Tibial artery (tissue), 4 donors: Measurements from ENCODE around the gene ZNF267.
A peak's percentile ranks its signal among the peaks of the same experiment; 100 is the strongest.

Source experiments
- DNase-seq, 2 donors: peaks; one replicate each; pipeline ENCODE4 v3.0.0-alpha.2; 2019
- H3K27ac ChIP-seq, 2 donors: fragments of 200-600 bp; sonication (generic) in 1 of 2; 1 replicate in 1 of 2; 2 replicates in 1 of 2; pipeline ENCODE4 v1.5.1; 2018 to 2019; ENCODE audit warnings: mild to moderate bottlenecking in 1 of 2
- H3K27me3 ChIP-seq, 2 donors: fragments of 200-600 bp; sonication (generic) in 1 of 2; one replicate each; pipeline versions ENCODE4 v1.5.1 to v1.6.0; 2016 to 2019
- H3K36me3 ChIP-seq, 3 donors: fragments of 200-600 bp; sonication (generic) in 2 of 3; one replicate each; pipeline ENCODE4 v1.5.1; 2016 to 2019; ENCODE audit warnings: mild to moderate bottlenecking in 2 of 3
- H3K4me1 ChIP-seq, 4 donors: fragments of 200-600 bp; sonication (generic) in 2 of 4; 1 replicate in 3 of 4; 2 replicates in 1 of 4; pipeline ENCODE4 v1.5.1; 2016 to 2019
- H3K4me3 ChIP-seq, 2 donors: fragments of 200-600 bp; sonication (generic) in 1 of 2; 1 replicate in 1 of 2; 2 replicates in 1 of 2; pipeline ENCODE4 v1.5.1; 2018 to 2019; ENCODE audit warnings: mild to moderate bottlenecking in 2 of 2
- H3K9me3 ChIP-seq, 3 donors: fragments of 200-600 bp; sonication (generic) in 1 of 3; one replicate each; pipeline ENCODE4 v1.5.1; 2016 to 2019
- intact Hi-C: fragments of 100-400 bp; cut with DNase I; formaldehyde crosslinking; loops from one replicate; pipeline ENCODE4 v1.15.0; 2023; ENCODE audit warnings: low total_unique reads
- TF ChIP-seq, protein P1 (sequence below), 2 experiments: fragments of 200-600 bp in 1 of 2; fragments of 450-650 bp in 1 of 2; IDR thresholded peaks; one replicate each; pipeline ENCODE4 v1.5.1; 2017 to 2019; ENCODE audit warnings: antibody characterized with exemption in 2 of 2, mild to moderate bottlenecking in 1 of 2, moderate library complexity in 1 of 2

The ZNF267 gene

GRCh38 chr16:31860508-31860907, 13.1 kb upstream of the ZNF267 start:
- Histone ChIP-seq H3K27me3 (no peaks in the 10 kb centered on the region), H3K4me3 (no peak overlapping the region), H3K9me3 (no peaks in the 10 kb centered on the region), H3K4me1 (no peaks in the 10 kb centered on the region), H3K36me3 (no peaks in the 10 kb centered on the region), H3K27ac (no peak overlapping the region)
- TF ChIP-seq, protein P1, sequence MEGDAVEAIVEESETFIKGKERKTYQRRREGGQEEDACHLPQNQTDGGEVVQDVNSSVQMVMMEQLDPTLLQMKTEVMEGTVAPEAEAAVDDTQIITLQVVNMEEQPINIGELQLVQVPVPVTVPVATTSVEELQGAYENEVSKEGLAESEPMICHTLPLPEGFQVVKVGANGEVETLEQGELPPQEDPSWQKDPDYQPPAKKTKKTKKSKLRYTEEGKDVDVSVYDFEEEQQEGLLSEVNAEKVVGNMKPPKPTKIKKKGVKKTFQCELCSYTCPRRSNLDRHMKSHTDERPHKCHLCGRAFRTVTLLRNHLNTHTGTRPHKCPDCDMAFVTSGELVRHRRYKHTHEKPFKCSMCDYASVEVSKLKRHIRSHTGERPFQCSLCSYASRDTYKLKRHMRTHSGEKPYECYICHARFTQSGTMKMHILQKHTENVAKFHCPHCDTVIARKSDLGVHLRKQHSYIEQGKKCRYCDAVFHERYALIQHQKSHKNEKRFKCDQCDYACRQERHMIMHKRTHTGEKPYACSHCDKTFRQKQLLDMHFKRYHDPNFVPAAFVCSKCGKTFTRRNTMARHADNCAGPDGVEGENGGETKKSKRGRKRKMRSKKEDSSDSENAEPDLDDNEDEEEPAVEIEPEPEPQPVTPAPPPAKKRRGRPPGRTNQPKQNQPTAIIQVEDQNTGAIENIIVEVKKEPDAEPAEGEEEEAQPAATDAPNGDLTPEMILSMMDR (IDR thresholded peaks at IDR 0.05), result no peak
- no peak for DNase-seq
- intact Hi-C loops, result no loop called here

- intact Hi-C loops, result no loop called here
- Histone ChIP-seq H3K36me3 (no peaks in the 10 kb centered on the region), H3K27me3 (no peaks in the 10 kb centered on the region), H3K4me3 (no peak overlapping the region), H3K4me1 (no peaks in the 10 kb centered on the region), H3K27ac (no peak overlapping the region), H3K9me3 (no peaks in the 10 kb centered on the region)
- TF ChIP-seq, protein P1 (IDR thresholded peaks at IDR 0.05), result no peak
- no peak for DNase-seq
These were observed 12.2 kb upstream of the ZNF267 start for GRCh38 chr16:31861455-31861854.

- DNase-seq, result no peak
- Histone ChIP-seq H3K9me3 (no peaks in the 10 kb centered on the region), H3K4me1 (no peaks in the 10 kb centered on the region), H3K36me3 (no peaks in the 10 kb centered on the region), H3K4me3 (no peak overlapping the region), H3K27ac (no peak overlapping the region), H3K27me3 (no peaks in the 10 kb centered on the region)
- TF ChIP-seq, protein P1 (IDR thresholded peaks at IDR 0.05), result no peak
- intact Hi-C loops, result no loop called here
These were observed 10.8 kb upstream of the ZNF267 start for GRCh38 chr16:31862761-31863160.

DNA sequence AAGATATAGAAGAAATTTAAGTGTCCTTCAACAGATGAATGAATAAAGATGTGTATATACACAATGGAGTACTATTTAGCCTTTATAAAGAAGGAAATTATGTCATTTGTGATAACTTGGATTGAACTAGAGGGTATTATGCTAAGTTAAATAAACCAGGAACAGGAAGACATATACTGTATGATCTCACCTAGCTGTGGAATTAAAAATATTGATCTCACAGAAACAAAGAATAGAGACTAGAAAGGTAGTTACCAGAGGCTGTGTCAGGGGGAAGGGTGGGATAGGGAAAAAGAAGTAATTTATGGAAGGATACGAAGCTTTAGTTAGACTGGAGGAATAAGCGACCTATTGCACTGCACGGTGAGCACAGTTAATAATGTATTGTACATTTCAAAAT, 5.4 kb upstream of the ZNF267 start:
- H3K4me3 ChIP-seq, result no peak overlapping the region
- H3K27me3 ChIP-seq, result no peaks in the 10 kb centered on the region
- intact Hi-C loops, result no loop called here
- no peak for DNase-seq
- H3K9me3 ChIP-seq, result no peaks in the 10 kb centered on the region
- TF ChIP-seq, protein P1 (IDR thresholded peaks at IDR 0.05), result no peak
- H3K27ac ChIP-seq, result no peak overlapping the region
- H3K4me1 ChIP-seq, result peaks cover 0 to 8% (median 5%) of the 10 kb centered on the region in 4 donors
- H3K36me3 ChIP-seq, result no peaks in the 10 kb centered on the region

DNA sequence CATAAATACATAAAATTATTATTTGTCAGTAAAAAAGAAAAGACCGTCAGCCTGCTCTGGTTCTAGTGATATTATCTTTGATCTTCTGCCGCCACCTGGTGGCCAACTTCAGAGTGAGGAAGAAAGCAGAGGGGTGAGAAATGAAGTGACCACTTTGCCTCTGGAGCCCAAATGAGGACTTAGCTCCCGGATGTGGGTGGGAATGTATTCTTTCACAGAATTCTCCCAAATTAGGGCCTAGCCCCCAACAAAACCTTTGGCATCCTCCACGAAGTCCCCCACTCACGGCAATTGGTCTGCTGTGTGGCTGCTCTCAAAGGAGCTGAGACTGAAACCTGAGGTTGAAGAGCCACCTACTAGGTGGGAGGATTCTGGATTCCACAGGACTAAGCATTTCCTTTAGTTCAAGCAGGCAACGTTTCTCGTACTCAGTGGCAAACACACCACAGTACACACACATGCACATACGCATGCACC, 4.9 kb upstream of the ZNF267 start:
- Histone ChIP-seq H3K27me3 (no peaks in the 10 kb centered on the region), H3K4me3 (no peak overlapping the region), H3K4me1 (peaks cover 0 to 10% (median 7%) of the 10 kb centered on the region in 4 donors), H3K27ac (no peak overlapping the region), H3K36me3 (no peaks in the 10 kb centered on the region), H3K9me3 (no peaks in the 10 kb centered on the region)
- TF ChIP-seq, protein P1 (IDR thresholded peaks at IDR 0.05), result peak; percentile 79
- intact Hi-C loops, result no loop called here
- peak; percentile 82 to 92 for DNase-seq
